ENCODE measurements around the gene NCK2. TPM values are rescaled to one million over a fixed set of nuclear protein-coding genes. Genes with fewer than 3 reads are reported as not detected.
A peak's percentile ranks its signal among the peaks of the same experiment; 100 is the strongest.

Gene NCK2
- total RNA-seq, 1 experiment from 2014 or later, result 49.2 TPM

DNA sequence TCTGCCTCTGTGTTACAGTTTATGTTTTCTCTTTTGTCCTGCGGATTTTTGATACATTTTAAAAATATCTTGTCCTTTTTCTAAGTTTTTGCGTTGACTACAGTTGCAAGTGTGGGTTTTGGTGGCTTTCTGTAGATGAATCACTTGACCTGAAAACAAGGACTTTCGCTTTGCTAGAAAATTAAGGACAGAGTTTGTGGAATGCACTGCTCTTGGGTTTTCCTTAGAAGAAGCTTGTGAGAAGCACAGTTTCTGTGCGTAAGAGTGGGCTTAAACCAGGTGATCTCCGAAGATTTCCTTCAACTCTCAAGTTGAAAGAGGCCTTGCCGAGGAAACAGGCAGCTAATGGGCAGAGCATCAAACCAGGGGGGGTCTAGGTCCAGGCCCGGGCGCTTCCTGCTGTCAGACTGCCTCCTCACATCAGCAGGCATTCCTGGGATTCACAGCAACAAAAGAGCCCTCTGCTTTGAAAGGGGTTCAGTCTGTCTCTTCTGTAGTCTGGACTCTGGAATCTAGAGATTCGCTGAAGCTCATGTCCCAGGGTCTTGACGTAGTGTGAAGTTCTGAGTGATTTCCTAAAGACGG, 17.3 kb downstream of the NCK2 start:
- no peak overlapping the region for H3K18ac ChIP-seq (ENCODE audit: insufficient read length, low read depth, low read length)

More for the DNA sequence above, 17.3 kb downstream of the NCK2 start:
- no peak overlapping the region for H3K56ac ChIP-seq (ENCODE audit: insufficient read length, low read depth, low read length)
- H4K8ac ChIP-seq (replicated peaks; ENCODE audit: insufficient read length, low read depth, low read length), result no peak overlapping the region
- H2BK5ac ChIP-seq (ENCODE audit: insufficient read length, low read length), result no peak overlapping the region
- no peaks in the 10 kb centered on the region for H3K9me3 ChIP-seq (ENCODE audit: control insufficient read depth, low read depth, low read length)
- H2BK120ac ChIP-seq (ENCODE audit: low read depth, low read length, poor library complexity, severe bottlenecking), result no peak overlapping the region
- peaks cover 20% of the 10 kb centered on the region; the same call in 1 of the 2 replicates for H3K79me2 ChIP-seq (ENCODE audit: insufficient read depth, low read length)
- no peaks in the 10 kb centered on the region for H3K27me3 Mint-ChIP-seq (ENCODE audit: low read depth)
- no peak overlapping the region; a peak in 1 of 5 replicates for H3K4me3 Mint-ChIP-seq
- no peak overlapping the region for H3T11ph ChIP-seq (ENCODE audit: low read length)
- no peak overlapping the region for H2AK5ac ChIP-seq (ENCODE audit: insufficient read length, low read length)
- no peak overlapping the region for H3K4ac ChIP-seq (ENCODE audit: low read depth, low read length)
- H2AFZ ChIP-seq (ENCODE audit: low read length), result no peak overlapping the region
- peaks cover 0 to 5% (median 0%) of the 10 kb centered on the region in 3 experiments; a peak in 2 of 7 replicates for H3K36me3 Mint-ChIP-seq (ENCODE audit: insufficient read depth in 1 of 3, low read depth in 3 of 3)
- H4K5ac ChIP-seq (ENCODE audit: insufficient read length, low read depth, low read length), result no peak overlapping the region
- no peaks in the 10 kb centered on the region for H3K23me2 ChIP-seq (ENCODE audit: insufficient read length, low read depth, low read length, poor library complexity, severe bottlenecking)
- H3K79me1 ChIP-seq (ENCODE audit: insufficient read depth, low read depth, low read length, poor library complexity, severe bottlenecking), result peaks cover 9% of the 10 kb centered on the region
- H3K9me3 Mint-ChIP-seq, result no peaks in the 10 kb centered on the region
- H3K4me1 ChIP-seq (ENCODE audit: insufficient read depth, low read length), result peaks cover 8% of the 10 kb centered on the region; the same call in 1 of the 2 replicates
- no peak overlapping the region for H2BK15ac ChIP-seq (ENCODE audit: low read depth, low read length)
- no peak overlapping the region for H3K14ac ChIP-seq (ENCODE audit: insufficient read depth, low read length)
- no peak overlapping the region for H2BK20ac ChIP-seq (ENCODE audit: low read depth, low read length, poor library complexity, severe bottlenecking)
- no peak overlapping the region for H3K23ac ChIP-seq (ENCODE audit: insufficient read length, low read depth, low read length)
- H3K4me1 Mint-ChIP-seq, result peaks cover 51 to 62% of the 10 kb centered on the region in 2 experiments
- peak; percentile 84 for DNase-seq
- H4K91ac ChIP-seq (ENCODE audit: insufficient read length, low read depth, low read length), result no peak overlapping the region
- no peak overlapping the region for H2BK12ac ChIP-seq (ENCODE audit: insufficient read length, low read depth, low read length)
- peak overlapping the region; percentile 21 for H3K4me2 ChIP-seq (ENCODE audit: insufficient read depth, insufficient read length, low read length)
- no CpG with 5 or more reads among the region's 11 CpGs for WGBS (ENCODE audit: extremely low coverage, insufficient read length, low lambda C conversion rate)
- H3K27ac ChIP-seq (ENCODE audit: insufficient read length, low read depth, low read length), result no peak overlapping the region
- no peaks in the 10 kb centered on the region for H3K27me3 ChIP-seq (ENCODE audit: insufficient read depth, low read length)
- peaks cover 2% of the 10 kb centered on the region for H4K20me1 ChIP-seq (ENCODE audit: control insufficient read depth, insufficient read depth, insufficient read length)
- TF ChIP-seq, protein P1, sequence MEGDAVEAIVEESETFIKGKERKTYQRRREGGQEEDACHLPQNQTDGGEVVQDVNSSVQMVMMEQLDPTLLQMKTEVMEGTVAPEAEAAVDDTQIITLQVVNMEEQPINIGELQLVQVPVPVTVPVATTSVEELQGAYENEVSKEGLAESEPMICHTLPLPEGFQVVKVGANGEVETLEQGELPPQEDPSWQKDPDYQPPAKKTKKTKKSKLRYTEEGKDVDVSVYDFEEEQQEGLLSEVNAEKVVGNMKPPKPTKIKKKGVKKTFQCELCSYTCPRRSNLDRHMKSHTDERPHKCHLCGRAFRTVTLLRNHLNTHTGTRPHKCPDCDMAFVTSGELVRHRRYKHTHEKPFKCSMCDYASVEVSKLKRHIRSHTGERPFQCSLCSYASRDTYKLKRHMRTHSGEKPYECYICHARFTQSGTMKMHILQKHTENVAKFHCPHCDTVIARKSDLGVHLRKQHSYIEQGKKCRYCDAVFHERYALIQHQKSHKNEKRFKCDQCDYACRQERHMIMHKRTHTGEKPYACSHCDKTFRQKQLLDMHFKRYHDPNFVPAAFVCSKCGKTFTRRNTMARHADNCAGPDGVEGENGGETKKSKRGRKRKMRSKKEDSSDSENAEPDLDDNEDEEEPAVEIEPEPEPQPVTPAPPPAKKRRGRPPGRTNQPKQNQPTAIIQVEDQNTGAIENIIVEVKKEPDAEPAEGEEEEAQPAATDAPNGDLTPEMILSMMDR (conservative IDR thresholded peaks at IDR 0.05), result no peak
- peak overlapping the region in 2 of 3 experiments; percentile 48 to 60; a peak in 5 of 7 replicates for H3K27ac Mint-ChIP-seq
- no peak overlapping the region for H3K9ac ChIP-seq (ENCODE audit: extremely low read depth, insufficient read length, low read length)
